GM19438 (cell line): Measurements from ENCODE around the gene FAM174A.
"Not testable (repeated sequence)": the region's sequence is repeated elsewhere in the genome, so short reads cannot be mapped to it uniquely, and the experiment has no call there.

ENCODE experiments used
- ATAC-seq: cut with Tn5 transposase; IDR thresholded peaks from one replicate; pipeline ENCODE4 v1.9.1; 2021; ENCODE audit warnings: low read depth; ENCODE audit not compliant: unreplicated experiment

Gene FAM174A

GRCh38 chr5:100574716-100575115 lies 39.5 kb downstream of the FAM174A start:
- ATAC-seq: no peak

DNA sequence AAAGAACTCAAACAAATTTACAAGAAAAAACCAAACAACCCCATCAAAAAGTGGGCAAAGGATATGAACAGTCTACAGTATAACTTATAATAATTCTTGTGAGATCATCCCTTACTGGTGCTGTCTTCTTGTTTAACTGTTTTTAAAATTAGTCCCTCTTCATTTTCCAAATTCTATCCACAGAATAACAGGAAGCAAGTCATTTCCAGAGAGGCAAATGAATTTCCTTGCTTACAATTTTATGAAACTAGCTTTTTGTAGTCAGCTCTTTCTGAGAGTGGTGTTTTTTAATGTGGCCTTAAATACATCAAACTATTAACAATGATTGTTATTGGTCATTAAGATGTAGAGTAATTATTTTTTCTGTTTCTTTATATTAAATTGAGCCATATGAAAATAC lies 40.6 kb downstream of the FAM174A start:
- ATAC-seq: no peak

GRCh38 chr5:100576217-100576751 lies 41.1 kb downstream of the FAM174A start:
- no peak for ATAC-seq

DNA sequence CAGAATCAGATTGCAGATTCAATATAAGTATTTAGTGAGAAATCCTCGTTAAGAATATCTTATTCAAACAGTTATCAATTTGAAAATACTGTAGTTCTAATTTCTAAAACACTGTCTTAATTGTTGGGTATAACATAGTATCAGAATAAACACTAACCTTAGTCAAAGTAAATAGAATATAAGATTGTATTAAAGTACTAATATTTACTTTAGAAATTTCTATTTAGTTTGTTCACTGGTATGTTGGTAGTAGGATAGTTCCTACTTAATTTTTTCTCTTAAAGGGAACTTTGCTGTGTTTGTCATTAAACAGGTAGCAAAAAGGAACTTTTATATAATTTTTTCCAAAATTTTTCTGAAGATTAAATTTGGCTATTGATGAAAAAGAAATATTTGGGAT lies 42.3 kb downstream of the FAM174A start:
- no peak for ATAC-seq

- peak; percentile 98 for ATAC-seq
Observed at GRCh38 chr5:100584069-100584468, 48.9 kb downstream of the FAM174A start.

GRCh38 chr5:100584889-100585288 lies 49.7 kb downstream of the FAM174A start:
- no peak for ATAC-seq

- ATAC-seq: no peak
Observed at GRCh38 chr5:100590867-100591266, 55.7 kb downstream of the FAM174A start.

GRCh38 chr5:100595152-100595811 lies 60.1 kb downstream of the FAM174A start:
- ATAC-seq: no peak

GRCh38 chr5:100595812-100596173 lies 60.6 kb downstream of the FAM174A start:
- ATAC-seq: no peak

DNA sequence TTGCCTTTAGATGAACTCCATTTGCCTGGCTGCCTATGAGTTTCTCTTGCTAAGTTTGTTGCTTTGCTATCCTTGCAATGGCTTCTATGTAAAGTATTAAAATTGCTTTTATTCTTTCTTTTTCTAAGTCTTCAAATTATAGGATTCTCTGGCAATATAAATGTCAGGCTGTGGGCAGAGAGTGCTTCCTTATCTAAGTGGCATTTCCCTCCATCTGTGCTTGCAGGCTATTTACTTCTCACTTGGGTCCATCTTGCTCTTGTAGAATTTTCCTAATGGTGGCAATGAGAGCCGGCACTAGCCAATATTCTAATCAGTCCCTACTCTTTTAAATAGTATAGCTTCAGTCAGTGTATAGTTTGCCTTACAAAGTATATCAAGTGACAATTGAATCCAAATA lies 63.3 kb downstream of the FAM174A start:
- no peak for ATAC-seq

DNA sequence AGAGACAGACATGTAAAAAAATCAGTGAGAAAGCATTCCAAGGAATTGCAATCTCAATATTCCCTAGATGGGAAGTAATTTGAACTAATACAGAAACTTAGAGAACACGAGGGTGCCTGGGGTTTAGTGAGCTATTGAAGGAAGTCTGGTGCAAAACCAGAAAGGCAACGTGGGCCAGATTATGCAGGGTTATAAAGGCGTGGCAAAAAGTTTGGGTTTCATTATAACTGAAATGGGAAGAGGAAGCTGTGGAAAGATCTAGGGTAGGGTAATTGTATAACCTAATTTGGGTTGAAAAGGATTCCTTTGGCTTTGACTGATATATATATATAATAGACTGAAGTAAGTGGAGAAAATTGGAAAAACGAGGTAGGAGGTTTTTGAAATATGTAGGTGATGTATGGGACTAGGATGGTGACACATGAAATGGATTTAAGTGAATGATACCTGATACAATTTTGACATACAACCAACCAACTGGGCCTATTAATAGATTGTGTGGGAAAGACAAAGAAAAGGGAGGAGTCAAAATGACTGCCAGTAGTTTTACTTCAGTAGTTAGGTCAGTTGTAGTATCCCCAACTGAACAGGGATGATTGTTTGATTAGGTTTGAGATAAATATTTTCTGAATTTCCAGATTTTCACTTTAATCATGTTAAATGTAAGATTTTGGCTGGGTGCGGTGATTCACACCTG lies 65.3 kb downstream of the FAM174A start:
- ATAC-seq: no peak

DNA sequence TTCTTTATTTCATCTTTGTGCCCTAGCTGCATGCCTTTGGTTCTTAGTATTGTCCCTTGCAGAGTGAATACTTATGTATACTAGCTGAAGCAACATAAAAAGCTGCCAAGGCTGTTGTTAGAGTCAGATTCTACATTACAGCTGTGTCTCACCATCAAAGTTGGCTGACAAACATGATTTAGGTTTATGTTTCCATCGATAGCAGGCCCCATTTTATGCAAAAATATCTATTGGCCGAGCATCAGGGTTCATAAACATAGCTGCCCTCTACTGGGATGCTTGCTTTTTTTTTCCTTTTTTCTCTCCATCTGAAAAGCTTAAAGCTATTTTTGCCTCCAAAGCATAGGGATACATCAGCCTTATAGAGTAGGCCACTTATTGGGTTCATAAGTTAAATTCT lies 68.0 kb downstream of the FAM174A start:
- ATAC-seq: no peak

DNA sequence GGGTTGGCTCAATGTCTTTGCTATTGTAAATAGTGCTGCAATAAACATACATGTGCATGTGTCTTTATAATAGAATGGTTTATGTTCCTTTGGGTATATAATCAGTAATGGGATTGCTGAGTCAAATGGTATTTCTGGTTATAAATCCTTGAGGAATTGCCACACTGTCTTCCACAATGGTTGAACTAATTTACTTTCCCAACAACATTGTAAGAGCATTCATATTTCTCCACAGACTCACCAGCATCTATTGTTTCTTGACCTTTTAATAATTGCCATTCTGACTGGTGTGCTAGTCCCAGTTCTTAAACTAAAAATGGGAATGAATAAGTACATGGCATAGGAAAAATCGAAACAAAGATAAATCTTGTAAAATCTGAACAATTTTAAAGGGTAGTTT lies 68.8 kb downstream of the FAM174A start:
- not testable (repeated sequence) for ATAC-seq

DNA sequence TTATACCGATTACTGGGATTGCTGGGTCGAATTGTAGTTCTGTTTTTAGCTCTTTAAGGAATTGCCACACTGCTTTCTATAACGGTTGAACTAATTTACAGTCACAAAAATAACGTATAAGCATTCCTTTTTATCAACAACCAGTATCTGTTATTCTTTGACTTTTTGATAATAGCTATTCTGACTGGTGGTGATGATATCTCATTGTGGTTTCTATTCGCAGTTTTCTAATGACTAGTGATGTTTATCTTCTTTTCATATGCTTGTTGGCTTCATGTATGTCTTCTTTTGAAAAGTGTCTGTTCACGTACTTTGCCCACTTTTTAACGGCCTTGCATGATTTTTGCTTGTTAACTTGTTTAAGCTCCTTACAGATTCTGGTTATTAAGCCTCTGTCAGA lies 74.4 kb downstream of the FAM174A start:
- no peak for ATAC-seq

DNA sequence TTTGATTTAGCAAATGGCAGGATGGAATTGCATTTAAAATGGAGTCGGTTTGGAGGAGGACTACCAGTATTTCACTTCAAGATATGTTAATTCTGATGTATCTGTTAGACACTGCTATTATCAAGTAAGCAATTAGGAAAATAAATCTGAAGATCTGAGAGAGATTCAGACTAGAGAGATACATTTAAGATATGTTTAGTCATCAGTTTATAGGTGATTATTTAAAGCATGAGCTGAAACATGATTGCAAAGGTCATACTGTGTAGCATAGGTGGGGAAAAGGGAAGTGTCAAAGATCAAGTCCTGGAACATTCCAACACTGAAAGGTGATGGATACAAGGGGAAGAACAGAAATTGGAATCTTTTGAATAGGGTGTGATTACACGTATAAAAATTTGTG lies 79.1 kb downstream of the FAM174A start:
- no peak for ATAC-seq

DNA sequence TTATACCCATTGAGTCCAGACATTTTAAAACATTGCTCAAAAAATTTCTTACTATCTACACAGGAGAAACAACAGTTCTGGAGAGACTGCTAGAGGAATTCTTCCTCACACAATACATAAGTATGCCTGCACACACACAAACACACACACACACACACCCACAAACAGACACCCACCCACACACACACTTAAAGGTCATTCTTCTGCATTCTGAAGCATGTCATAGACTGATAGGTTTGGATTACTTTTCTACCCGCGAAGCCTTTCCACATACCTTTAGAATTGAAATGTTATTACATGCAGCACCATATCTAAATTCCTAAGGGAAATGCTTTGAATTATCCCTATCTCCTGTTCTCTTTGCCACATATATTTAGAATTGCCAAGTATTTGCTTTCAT lies 80.2 kb downstream of the FAM174A start:
- no peak for ATAC-seq

DNA sequence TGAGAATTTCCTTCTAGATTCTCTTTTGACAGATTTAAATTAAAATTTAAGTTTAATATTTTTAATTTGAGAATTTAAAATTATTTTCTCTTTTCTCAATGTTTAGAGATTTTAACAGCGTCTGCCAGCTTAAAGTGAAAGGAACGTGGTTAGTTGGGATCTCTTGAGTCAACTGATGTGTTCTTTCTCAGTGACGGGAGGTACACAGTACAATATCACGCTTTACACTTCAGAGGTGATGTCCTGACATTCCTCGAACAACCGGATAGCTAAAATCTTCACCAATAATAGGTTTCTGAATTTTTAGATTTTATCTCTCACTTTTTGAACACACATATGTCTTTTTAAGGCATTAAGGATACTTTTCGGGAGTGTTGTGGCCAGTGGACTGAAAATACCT lies 81.1 kb downstream of the FAM174A start:
- ATAC-seq: no peak

GRCh38 chr5:100616981-100617380 lies 81.8 kb downstream of the FAM174A start:
- ATAC-seq: no peak

- ATAC-seq: peak; percentile 91
Observed at GRCh38 chr5:100623719-100624118, 88.5 kb downstream of the FAM174A start.

GRCh38 chr5:100634937-100635534 lies 99.9 kb downstream of the FAM174A start:
- peak; percentile 53 for ATAC-seq
